KMS-11 (cell line): ENCODE results near the gene OR52A1.

Experiments used
- H2AFZ ChIP-seq: fragments of 200-600 bp; sonication (generic); 2 replicates; pipeline ENCODE4 v1.6.1; 2016; ENCODE audit warnings: antibody characterized with exemption, mixed run types, low read depth
- H3K27ac ChIP-seq: fragments of 200-600 bp; sonication (generic); 2 replicates; pipeline ENCODE4 v1.6.1; 2016; ENCODE audit warnings: mild to moderate bottlenecking, mixed run types
- H3K27me3 ChIP-seq: fragments of 200-600 bp; sonication (generic); 2 replicates; pipeline ENCODE4 v1.6.1; 2017; ENCODE audit warnings: mild to moderate bottlenecking, low read depth, mixed run types, moderate library complexity; ENCODE audit not compliant: insufficient read depth
- H3K36me3 ChIP-seq: fragments of 200-600 bp; sonication (generic); 2 replicates; pipeline ENCODE4 v1.6.1; 2017; ENCODE audit warnings: mild to moderate bottlenecking, mixed run types; ENCODE audit not compliant: insufficient read depth
- H3K4me1 ChIP-seq: fragments of 200-600 bp; sonication (generic); 2 replicates; pipeline ENCODE4 v1.6.1; 2016; ENCODE audit warnings: mild to moderate bottlenecking, low read depth, mixed run types; ENCODE audit not compliant: poor library complexity, severe bottlenecking
- H3K4me2 ChIP-seq: fragments of 200-600 bp; sonication (generic); 2 replicates; pipeline ENCODE4 v1.7.0; 2016; ENCODE audit warnings: mild to moderate bottlenecking, mixed run types
- H3K4me3 ChIP-seq: fragments of 200-600 bp; sonication (generic); IDR thresholded peaks from 2 replicates; pipeline ENCODE4 v1.6.1; 2017; ENCODE audit warnings: low read depth, low read length, mixed read lengths; ENCODE audit not compliant: insufficient read depth
- H3K79me2 ChIP-seq: fragments of 200-600 bp; sonication (generic); 2 replicates; pipeline ENCODE4 v1.6.1; 2016; ENCODE audit warnings: low read depth, mixed run types; ENCODE audit not compliant: insufficient read depth
- H3K9ac ChIP-seq: fragments of 200-600 bp; sonication (generic); 2 replicates; pipeline ENCODE4 v1.6.1; 2016; ENCODE audit warnings: mild to moderate bottlenecking, mixed run types
- H4K20me1 ChIP-seq: fragments of 200-600 bp; sonication (generic); 2 replicates; pipeline ENCODE4 v1.6.1; 2016; ENCODE audit warnings: mild to moderate bottlenecking, mixed run types; ENCODE audit not compliant: insufficient read depth
- TF ChIP-seq, protein P1 (sequence below): fragments of 200-600 bp; sonication (generic); conservative IDR thresholded peaks from 2 replicates; pipeline ENCODE4 v1.6.1; 2017; ENCODE audit warnings: low read depth, mild to moderate bottlenecking, antibody characterized with exemption, low read length, moderate library complexity, mixed read lengths

The OR52A1 gene

DNA sequence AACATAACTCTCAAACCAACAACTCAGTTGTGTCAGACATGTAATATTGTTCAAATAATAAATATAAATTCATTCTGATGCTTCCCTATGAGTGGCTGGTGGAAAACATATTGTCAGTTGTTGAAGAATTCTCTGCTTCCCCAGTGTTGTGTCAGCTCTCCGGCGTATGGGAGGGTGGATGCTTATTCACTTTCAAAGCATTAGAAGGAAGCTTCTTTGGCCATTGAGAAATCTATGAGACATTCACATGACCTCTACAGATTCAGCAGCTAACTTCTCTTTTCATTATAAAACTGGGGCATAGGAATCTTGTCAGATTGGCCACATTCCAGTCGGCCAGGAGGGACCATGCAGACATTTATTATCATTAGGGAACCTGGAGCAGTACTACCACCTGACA is 43.0 kb upstream of the OR52A1 start:
- no peak overlapping the region for H3K9ac ChIP-seq
- no peaks in the 10 kb centered on the region for H3K4me1 ChIP-seq
- H3K36me3 ChIP-seq = no peaks in the 10 kb centered on the region
- H2AFZ ChIP-seq = no peak overlapping the region
- H3K79me2 ChIP-seq = no peaks in the 10 kb centered on the region
- H4K20me1 ChIP-seq = no peaks in the 10 kb centered on the region
- TF ChIP-seq, protein P1, sequence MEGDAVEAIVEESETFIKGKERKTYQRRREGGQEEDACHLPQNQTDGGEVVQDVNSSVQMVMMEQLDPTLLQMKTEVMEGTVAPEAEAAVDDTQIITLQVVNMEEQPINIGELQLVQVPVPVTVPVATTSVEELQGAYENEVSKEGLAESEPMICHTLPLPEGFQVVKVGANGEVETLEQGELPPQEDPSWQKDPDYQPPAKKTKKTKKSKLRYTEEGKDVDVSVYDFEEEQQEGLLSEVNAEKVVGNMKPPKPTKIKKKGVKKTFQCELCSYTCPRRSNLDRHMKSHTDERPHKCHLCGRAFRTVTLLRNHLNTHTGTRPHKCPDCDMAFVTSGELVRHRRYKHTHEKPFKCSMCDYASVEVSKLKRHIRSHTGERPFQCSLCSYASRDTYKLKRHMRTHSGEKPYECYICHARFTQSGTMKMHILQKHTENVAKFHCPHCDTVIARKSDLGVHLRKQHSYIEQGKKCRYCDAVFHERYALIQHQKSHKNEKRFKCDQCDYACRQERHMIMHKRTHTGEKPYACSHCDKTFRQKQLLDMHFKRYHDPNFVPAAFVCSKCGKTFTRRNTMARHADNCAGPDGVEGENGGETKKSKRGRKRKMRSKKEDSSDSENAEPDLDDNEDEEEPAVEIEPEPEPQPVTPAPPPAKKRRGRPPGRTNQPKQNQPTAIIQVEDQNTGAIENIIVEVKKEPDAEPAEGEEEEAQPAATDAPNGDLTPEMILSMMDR = no peak
- H3K27ac ChIP-seq = no peak overlapping the region
- no peak overlapping the region for H3K4me2 ChIP-seq
- H3K27me3 ChIP-seq = no peaks in the 10 kb centered on the region
- H3K4me3 ChIP-seq = no peak overlapping the region

DNA sequence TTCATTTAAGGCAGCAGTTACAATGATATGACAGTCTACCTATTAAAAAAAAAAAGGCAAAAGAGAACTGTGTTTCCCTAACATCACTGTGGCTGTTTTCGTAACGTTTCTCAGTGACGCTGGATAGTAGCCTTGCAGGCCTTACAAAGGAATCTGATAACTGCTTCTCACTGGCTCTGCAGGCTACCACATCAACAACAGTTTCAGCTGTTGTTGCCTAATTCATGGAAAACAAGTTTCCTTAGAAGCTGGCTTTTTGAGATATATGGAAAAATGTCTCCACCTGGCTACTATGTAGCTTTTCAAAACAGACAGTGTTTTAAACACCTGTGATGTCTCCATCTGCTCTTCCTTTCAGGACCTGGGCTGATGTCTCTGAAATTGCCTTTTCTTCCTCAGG is 42.2 kb upstream of the OR52A1 start:
- Histone ChIP-seq H3K27me3 (no peaks in the 10 kb centered on the region), H3K36me3 (no peaks in the 10 kb centered on the region), H3K4me3 (no peak overlapping the region), H3K9ac (no peak overlapping the region), H3K4me1 (no peaks in the 10 kb centered on the region), H3K4me2 (no peak overlapping the region), H3K79me2 (no peaks in the 10 kb centered on the region), H4K20me1 (no peaks in the 10 kb centered on the region), H3K27ac (no peak overlapping the region), H2AFZ (no peak overlapping the region)
- TF ChIP-seq, protein P1 = no peak

DNA sequence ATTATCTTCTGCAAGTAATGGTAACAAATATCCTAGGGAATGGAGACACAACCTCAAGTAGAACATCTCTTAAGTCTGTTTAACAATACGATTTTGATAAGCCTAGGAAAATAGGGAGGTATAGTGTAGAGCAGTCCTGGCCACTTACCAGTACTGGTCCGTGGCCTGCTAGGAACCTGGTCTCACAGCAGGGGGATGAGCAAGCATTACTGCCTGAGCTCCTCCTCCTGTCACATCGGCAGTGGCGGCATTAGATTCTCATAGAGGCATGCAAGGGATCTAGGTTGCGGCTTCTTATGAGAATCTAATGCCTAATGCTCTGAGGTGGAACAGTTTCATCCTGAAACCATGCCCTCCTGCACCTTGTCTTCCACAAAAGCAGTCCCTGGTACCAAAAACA is 41.5 kb upstream of the OR52A1 start:
- H3K4me1 ChIP-seq = no peaks in the 10 kb centered on the region
- H3K4me2 ChIP-seq = no peak overlapping the region
- no peak overlapping the region for H3K4me3 ChIP-seq
- no peaks in the 10 kb centered on the region for H3K27me3 ChIP-seq
- TF ChIP-seq, protein P1 = no peak
- no peak overlapping the region for H3K27ac ChIP-seq
- no peaks in the 10 kb centered on the region for H4K20me1 ChIP-seq
- H3K79me2 ChIP-seq = no peaks in the 10 kb centered on the region
- no peak overlapping the region for H2AFZ ChIP-seq
- H3K9ac ChIP-seq = no peak overlapping the region
- H3K36me3 ChIP-seq = no peaks in the 10 kb centered on the region

DNA sequence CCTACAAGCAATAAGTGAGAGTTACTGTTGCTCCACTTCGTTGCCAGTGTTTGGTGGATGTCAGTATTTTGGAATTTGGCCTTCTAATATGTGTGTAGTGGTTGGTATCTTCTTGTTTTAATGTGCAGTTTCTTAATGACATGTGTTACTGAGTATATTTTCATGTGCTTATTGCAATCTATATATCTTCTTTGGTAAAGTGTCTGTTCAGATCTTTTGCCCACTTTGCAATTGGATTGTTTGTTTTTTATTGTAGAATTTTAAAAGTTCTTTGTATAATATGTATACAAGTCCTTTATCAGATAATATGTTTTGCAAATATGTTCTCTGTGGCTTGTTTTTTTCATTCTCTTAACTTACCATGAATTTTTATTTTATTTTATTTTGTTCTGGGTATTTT is 38.2 kb upstream of the OR52A1 start:
- Histone ChIP-seq H3K9ac (no peak overlapping the region), H2AFZ (no peak overlapping the region)

More for the DNA sequence above, 38.2 kb upstream of the OR52A1 start:
- Histone ChIP-seq H3K4me3 (no peak overlapping the region), H3K4me2 (no peak overlapping the region), H3K27ac (no peak overlapping the region), H4K20me1 (no peaks in the 10 kb centered on the region), H3K27me3 (no peaks in the 10 kb centered on the region), H3K79me2 (no peaks in the 10 kb centered on the region), H3K36me3 (no peaks in the 10 kb centered on the region), H3K4me1 (no peaks in the 10 kb centered on the region)
- TF ChIP-seq, protein P1 = no peak
